Epithelial cell of esophagus (primary cell): ENCODE results near the gene OSBPL9.

Experiments used
- DNase-seq: peaks from one replicate; pipeline ENCODE4 v3.0.0; 2010; ENCODE audit warnings: low read depth
- H3K4me3 ChIP-seq: 2 replicates; pipeline ENCODE4 v1.5.1; 2011; ENCODE audit warnings: mild to moderate bottlenecking, low read length, control low read depth
- TF ChIP-seq, protein P1 (sequence below): IDR thresholded peaks from 2 replicates; pipeline ENCODE4 v1.5.1; 2011; ENCODE audit warnings: low read depth, mild to moderate bottlenecking, low read length, control low read depth, inconsistent platforms; ENCODE audit not compliant: insufficient read depth; ENCODE audit errors: missing control alignments

The OSBPL9 gene

GRCh38 chr1:51734896-51735745 lies 118.2 kb downstream of the OSBPL9 start:
- TF ChIP-seq, protein P1, sequence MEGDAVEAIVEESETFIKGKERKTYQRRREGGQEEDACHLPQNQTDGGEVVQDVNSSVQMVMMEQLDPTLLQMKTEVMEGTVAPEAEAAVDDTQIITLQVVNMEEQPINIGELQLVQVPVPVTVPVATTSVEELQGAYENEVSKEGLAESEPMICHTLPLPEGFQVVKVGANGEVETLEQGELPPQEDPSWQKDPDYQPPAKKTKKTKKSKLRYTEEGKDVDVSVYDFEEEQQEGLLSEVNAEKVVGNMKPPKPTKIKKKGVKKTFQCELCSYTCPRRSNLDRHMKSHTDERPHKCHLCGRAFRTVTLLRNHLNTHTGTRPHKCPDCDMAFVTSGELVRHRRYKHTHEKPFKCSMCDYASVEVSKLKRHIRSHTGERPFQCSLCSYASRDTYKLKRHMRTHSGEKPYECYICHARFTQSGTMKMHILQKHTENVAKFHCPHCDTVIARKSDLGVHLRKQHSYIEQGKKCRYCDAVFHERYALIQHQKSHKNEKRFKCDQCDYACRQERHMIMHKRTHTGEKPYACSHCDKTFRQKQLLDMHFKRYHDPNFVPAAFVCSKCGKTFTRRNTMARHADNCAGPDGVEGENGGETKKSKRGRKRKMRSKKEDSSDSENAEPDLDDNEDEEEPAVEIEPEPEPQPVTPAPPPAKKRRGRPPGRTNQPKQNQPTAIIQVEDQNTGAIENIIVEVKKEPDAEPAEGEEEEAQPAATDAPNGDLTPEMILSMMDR = no peak
- H3K4me3 ChIP-seq = no peak overlapping the region
- DNase-seq = no peak

DNA sequence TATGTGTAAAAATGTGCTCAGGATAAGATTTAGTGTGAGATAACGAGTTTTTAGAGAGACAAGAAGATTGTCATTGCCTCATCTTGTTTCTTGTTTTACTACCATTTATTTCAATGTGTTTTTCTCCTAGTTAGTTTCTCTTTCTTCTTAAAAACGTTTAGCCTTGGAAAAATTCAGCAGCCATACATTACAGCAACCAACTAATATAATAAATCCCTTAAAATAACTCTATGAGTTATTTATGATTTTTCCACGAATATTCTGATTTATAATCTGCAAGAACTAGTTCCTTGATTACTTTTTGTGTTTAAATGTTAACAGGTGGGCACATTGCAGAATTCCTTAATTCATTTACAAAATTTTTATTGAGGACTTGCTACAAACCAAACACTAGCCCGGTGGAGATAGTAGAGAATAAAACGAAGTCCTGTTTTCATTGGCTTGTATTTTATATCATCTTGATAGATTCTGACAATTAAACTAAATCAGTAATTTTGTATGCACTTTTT lies 118.9 kb downstream of the OSBPL9 start:
- no peak overlapping the region for H3K4me3 ChIP-seq
- TF ChIP-seq, protein P1 = no peak
- DNase-seq = no peak

- no peak overlapping the region for H3K4me3 ChIP-seq
- DNase-seq = peak; percentile 75
- TF ChIP-seq, protein P1 = no peak
These were observed 119.8 kb downstream of the OSBPL9 start for GRCh38 chr1:51736702-51737101.

- no peak for DNase-seq
- H3K4me3 ChIP-seq = no peak overlapping the region
- TF ChIP-seq, protein P1 = no peak
These were observed 121.8 kb downstream of the OSBPL9 start for GRCh38 chr1:51738681-51739080.

DNA sequence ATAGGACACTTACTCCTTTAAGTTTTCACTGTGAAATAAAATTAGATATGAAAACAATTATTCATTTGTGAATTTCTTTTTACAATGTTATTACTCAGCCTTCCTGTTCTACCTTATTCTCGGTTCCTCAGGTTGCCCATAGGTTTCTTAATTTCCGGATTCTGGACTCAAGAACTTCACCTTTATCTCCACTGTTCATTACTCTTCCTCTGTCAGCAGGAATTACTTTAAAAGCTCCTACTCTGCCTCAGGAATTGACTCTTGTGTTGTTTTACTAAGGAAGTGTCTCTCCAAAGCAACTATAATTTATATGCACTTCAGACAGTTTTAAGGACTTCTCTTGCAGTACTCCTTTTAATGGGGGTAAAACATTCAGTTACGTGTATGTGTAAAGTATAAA lies 123.8 kb downstream of the OSBPL9 start:
- TF ChIP-seq, protein P1 = no peak
- no peak overlapping the region for H3K4me3 ChIP-seq
- DNase-seq = no peak

DNA sequence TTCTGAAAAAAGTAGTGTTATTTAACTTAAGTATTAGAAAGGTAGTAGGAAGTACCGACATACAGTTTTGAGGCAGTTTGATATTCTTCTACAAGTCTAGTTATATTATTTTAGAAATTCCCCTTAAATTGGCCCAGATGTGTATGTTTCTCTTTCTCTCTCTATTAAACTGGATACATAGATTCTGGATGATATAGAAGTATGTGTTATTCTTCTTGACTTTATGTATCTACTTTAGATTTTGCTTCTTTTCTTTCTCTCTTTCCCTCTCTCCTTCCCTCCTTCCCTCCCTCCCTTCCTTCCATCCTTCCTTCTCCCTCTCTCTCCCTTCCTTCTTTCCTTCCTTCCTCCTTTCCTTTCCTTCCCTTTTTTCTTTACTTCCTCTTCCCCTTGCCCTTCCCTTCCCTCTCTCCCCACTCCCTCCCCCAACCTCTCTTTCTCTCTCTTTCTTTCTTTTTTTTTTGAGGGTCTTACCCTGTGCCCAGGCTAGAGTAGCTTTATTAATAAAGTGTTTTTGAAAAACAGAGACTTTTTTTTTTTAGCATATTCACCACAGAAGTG lies 124.3 kb downstream of the OSBPL9 start:
- H3K4me3 ChIP-seq = no peak overlapping the region
- DNase-seq = no peak
- TF ChIP-seq, protein P1 = no peak
